Astrocyte (in vitro differentiated cells and primary cell): ENCODE measurements around the gene ACER1. TPM values are rescaled to one million over a fixed set of nuclear protein-coding genes. Genes with fewer than 3 reads are reported as not detected.

ENCODE experiments used
- DNase-seq: peaks from one replicate; pipeline ENCODE4 v3.0.0-alpha.2; 2010; ENCODE audit warnings: low read depth
- FAIRE-seq: peaks from 2 replicates; lab custom pipeline; 2011; peaks lifted over from hg19 to GRCh38; lab: Jason Lieb, UNC
- H2AFZ ChIP-seq: 2 replicates; pipeline ENCODE4 v1.6.0; 2012; ENCODE audit warnings: low read depth, low read length, inconsistent platforms
- H3K27ac ChIP-seq: 2 replicates; pipeline ENCODE4 v1.5.1; 2011; ENCODE audit warnings: low read depth, low read length, inconsistent platforms
- H3K27me3 ChIP-seq: 2 replicates; pipeline ENCODE4 v1.6.0; 2011; ENCODE audit warnings: low read length, inconsistent platforms; ENCODE audit not compliant: insufficient read depth
- H3K36me3 ChIP-seq: 2 replicates; pipeline ENCODE4 v1.5.1; 2011; ENCODE audit warnings: low read length, inconsistent platforms; ENCODE audit not compliant: insufficient read depth
- H3K4me1 ChIP-seq: 2 replicates; pipeline ENCODE4 v1.5.1; 2011; ENCODE audit warnings: low read length, inconsistent platforms; ENCODE audit not compliant: insufficient read depth
- H3K4me2 ChIP-seq: 2 replicates; pipeline ENCODE4 v1.6.0; 2012; ENCODE audit warnings: low read length, inconsistent platforms
- H3K4me3 ChIP-seq: 2 replicates; pipeline ENCODE4 v1.5.1; 2011; ENCODE audit warnings: low read depth, mild to moderate bottlenecking, low read length, inconsistent platforms; ENCODE audit not compliant: insufficient read depth
- H3K79me2 ChIP-seq: 2 replicates; pipeline ENCODE4 v1.6.0; 2012; ENCODE audit warnings: mild to moderate bottlenecking, low read length, inconsistent platforms; ENCODE audit not compliant: insufficient read depth
- H3K9ac ChIP-seq: 2 replicates; pipeline ENCODE4 v1.6.0; 2012; ENCODE audit warnings: mild to moderate bottlenecking, low read length, inconsistent platforms
- H3K9me3 ChIP-seq: 2 replicates; pipeline ENCODE4 v1.5.1; 2012; ENCODE audit warnings: low read depth, mild to moderate bottlenecking, low read length, inconsistent platforms; ENCODE audit not compliant: insufficient read depth
- H4K20me1 ChIP-seq: 2 replicates; pipeline ENCODE4 v1.6.0; 2012; ENCODE audit warnings: low read length, inconsistent platforms; ENCODE audit not compliant: insufficient read depth
- H3K27ac Mint-ChIP-seq: one replicate; pipeline ENCODE4 v1.8.0; 2021; ENCODE audit warnings: mild to moderate bottlenecking, mixed read lengths; ENCODE audit not compliant: unreplicated experiment
- H3K27me3 Mint-ChIP-seq: one replicate; pipeline ENCODE4 v1.8.0; 2021; ENCODE audit warnings: low read depth, mixed read lengths; ENCODE audit not compliant: unreplicated experiment
- H3K36me3 Mint-ChIP-seq: one replicate; pipeline ENCODE4 v1.8.0; 2021; ENCODE audit warnings: low read depth, mixed read lengths; ENCODE audit not compliant: unreplicated experiment
- H3K4me1 Mint-ChIP-seq: one replicate; pipeline ENCODE4 v1.8.0; 2021; ENCODE audit warnings: low read depth, mixed read lengths; ENCODE audit not compliant: unreplicated experiment
- H3K4me3 Mint-ChIP-seq: one replicate; pipeline ENCODE4 v1.8.0; 2021; ENCODE audit warnings: mild to moderate bottlenecking, moderate library complexity, mixed read lengths; ENCODE audit not compliant: unreplicated experiment
- H3K9me3 Mint-ChIP-seq: one replicate; pipeline ENCODE4 v1.8.0; 2021; ENCODE audit warnings: mild to moderate bottlenecking, mixed read lengths; ENCODE audit not compliant: unreplicated experiment
- CTCF ChIP-seq: IDR thresholded peaks from 2 replicates; pipeline ENCODE4 v1.5.1; 2011; ENCODE audit warnings: low read depth, mild to moderate bottlenecking, inconsistent platforms, low read length, moderate library complexity; ENCODE audit not compliant: insufficient read depth
- EZH2 ChIP-seq: IDR thresholded peaks from 2 replicates; pipeline ENCODE4 v1.6.1; 2012; ENCODE audit warnings: mild to moderate bottlenecking, low read length, inconsistent platforms; ENCODE audit not compliant: insufficient read depth
- total RNA-seq: library from RNA; stranded (reverse); gene quantifications from 2 replicates; pipeline ENCODE4 v1.2.1, GENCODE V29; 2021

ACER1 gene
- total RNA-seq, 1 donor from 2014 or later: not detected

GRCh38 chr19:6276447-6276846, 57.0 kb downstream of the ACER1 start:
- H3K4me3 ChIP-seq: no peak overlapping the region
- Mint-ChIP-seq H3K27ac (no peak overlapping the region), H3K36me3 (no peaks in the 10 kb centered on the region), H3K4me1 (peaks cover 38% of the 10 kb centered on the region), H3K4me3 (peak overlapping the region; percentile 67), H3K9me3 (no peaks in the 10 kb centered on the region), H3K27me3 (no peaks in the 10 kb centered on the region)
- H3K4me2 ChIP-seq: peak overlapping the region; percentile 97
- TF ChIP-seq EZH2 (no peak), CTCF (no peak)
- no peak overlapping the region for H3K27ac ChIP-seq
- no peaks in the 10 kb centered on the region for H3K36me3 ChIP-seq
- peak overlapping the region; percentile 12 for H3K9ac ChIP-seq
- FAIRE-seq (no peak), DNase-seq (peak; percentile 80)
- no peak overlapping the region for H2AFZ ChIP-seq
- no peaks in the 10 kb centered on the region for H3K27me3 ChIP-seq
- peaks cover 74% of the 10 kb centered on the region for H3K4me1 ChIP-seq
- peaks cover 62% of the 10 kb centered on the region for H4K20me1 ChIP-seq
- H3K79me2 ChIP-seq: peaks cover 73% of the 10 kb centered on the region
- H3K9me3 ChIP-seq: no peaks in the 10 kb centered on the region

GRCh38 chr19:6275170-6275744, 58.2 kb downstream of the ACER1 start:
- Mint-ChIP-seq H3K27ac (no peak overlapping the region), H3K27me3 (no peaks in the 10 kb centered on the region), H3K4me3 (no peak overlapping the region), H3K36me3 (peaks cover 9% of the 10 kb centered on the region), H3K4me1 (peaks cover 38% of the 10 kb centered on the region), H3K9me3 (no peaks in the 10 kb centered on the region)
- Histone ChIP-seq H3K9me3 (no peaks in the 10 kb centered on the region), H3K4me2 (peak overlapping the region; percentile 82), H3K27me3 (no peaks in the 10 kb centered on the region), H3K9ac (no peak overlapping the region), H3K27ac (no peak overlapping the region), H4K20me1 (peaks cover 74% of the 10 kb centered on the region), H2AFZ (no peak overlapping the region), H3K4me1 (peaks cover 81% of the 10 kb centered on the region), H3K4me3 (no peak overlapping the region), H3K36me3 (no peaks in the 10 kb centered on the region), H3K79me2 (peaks cover 85% of the 10 kb centered on the region)
- DNase-seq (no peak), FAIRE-seq (no peak)
- TF ChIP-seq EZH2: no peak
- no peak for TF ChIP-seq CTCF

- no peaks in the 10 kb centered on the region for H3K9me3 Mint-ChIP-seq
- Histone ChIP-seq H3K9ac (peak overlapping the region; percentile 73), H3K36me3 (no peaks in the 10 kb centered on the region), H3K27ac (peak overlapping the region; percentile 84), H4K20me1 (peaks cover 75% of the 10 kb centered on the region), H3K9me3 (no peaks in the 10 kb centered on the region), H3K79me2 (peaks cover 90% of the 10 kb centered on the region), H2AFZ (no peak overlapping the region), H3K27me3 (no peaks in the 10 kb centered on the region), H3K4me2 (peak overlapping the region; percentile 82), H3K4me3 (no peak overlapping the region), H3K4me1 (peaks cover 81% of the 10 kb centered on the region)
- H3K4me3 Mint-ChIP-seq: no peak overlapping the region
- FAIRE-seq (no peak), DNase-seq (no peak)
- H3K36me3 Mint-ChIP-seq: peaks cover 13% of the 10 kb centered on the region
- H3K27ac Mint-ChIP-seq: no peak overlapping the region
- no peaks in the 10 kb centered on the region for H3K27me3 Mint-ChIP-seq
- TF ChIP-seq EZH2: no peak
- no peak for TF ChIP-seq CTCF
- peaks cover 38% of the 10 kb centered on the region for H3K4me1 Mint-ChIP-seq
Measured at GRCh38 chr19:6274756-6275155, 58.7 kb downstream of the ACER1 start.
